IMR-90 (cell line): ENCODE measurements around the gene PEX6. TPM values are rescaled to one million over a fixed set of nuclear protein-coding genes. Genes with fewer than 3 reads are reported as not detected.

Experiments used
- ATAC-seq: fragments of 200-7000 bp; cut with Tn5 transposase; 2 replicates; pipeline ENCODE4 v1.9.1; 2020; ENCODE audit warnings: low read depth, mild to moderate bottlenecking, moderate library complexity
- BruUV-seq: library from RNA; stranded (reverse); fragments of 400-500 nt; replicated peaks from 2 replicates; lab custom pipeline; 2021; lab: Mats Ljungman, UMichigan
- CTCF ChIA-PET: fragments of 300-600 bp; formaldehyde crosslinking; extraction: SDS; loops from one replicate; lab custom pipeline; 2021; ENCODE audit warnings: antibody characterized with exemption; lab: Yijun Ruan, JAX
- POLR2A ChIA-PET: fragments of 300-600 bp; sonication (Branson Sonifier 250); formaldehyde crosslinking; loops from one replicate; lab custom pipeline; 2022; ENCODE audit warnings: antibody characterized with exemption; ENCODE audit not compliant: unreplicated experiment; lab: Charles Lee
- DNase-seq: peaks from one replicate; pipeline ENCODE4 v3.0.0; 2013
- H2AFZ ChIP-seq: replicated peaks from 2 replicates; pipeline ENCODE3; 2013; ENCODE audit warnings: low read length, mild to moderate bottlenecking; ENCODE audit not compliant: poor library complexity
- H2AK5ac ChIP-seq: 2 replicates; pipeline ENCODE4 v1.6.1; 2013; ENCODE audit warnings: low read depth, low read length, inconsistent platforms
- H2AK9ac ChIP-seq: replicated peaks from 2 replicates; pipeline ENCODE3; 2013; ENCODE audit warnings: mild to moderate bottlenecking, low read depth, low read length, moderate library complexity; ENCODE audit not compliant: poor library complexity
- H2BK120ac ChIP-seq: 2 replicates; pipeline ENCODE4 v1.6.1; 2013; ENCODE audit warnings: low read depth, low read length, inconsistent platforms
- H2BK15ac ChIP-seq: 3 replicates; pipeline ENCODE4 v1.6.1; 2013; ENCODE audit warnings: low read depth, low read length, inconsistent platforms
- H2BK20ac ChIP-seq: 2 replicates; pipeline ENCODE4 v1.6.1; 2013; ENCODE audit warnings: low read depth, mild to moderate bottlenecking, inconsistent platforms, low read length, moderate library complexity
- H2BK5ac ChIP-seq: 2 replicates; pipeline ENCODE4 v1.6.1; 2013; ENCODE audit warnings: mild to moderate bottlenecking, low read depth, low read length, inconsistent platforms; ENCODE audit not compliant: poor library complexity, severe bottlenecking
- H3K14ac ChIP-seq: replicated peaks from 2 replicates; pipeline ENCODE4 v1.6.1; 2013; ENCODE audit warnings: low read depth, low read length, inconsistent platforms
- H3K18ac ChIP-seq: 2 replicates; pipeline ENCODE4 v1.6.1; 2013; ENCODE audit warnings: low read depth, low read length, control low read depth
- H3K23ac ChIP-seq: 2 replicates; pipeline ENCODE4 v1.6.1; 2013; ENCODE audit warnings: low read depth, low read length, inconsistent platforms
- H3K27ac ChIP-seq: 2 replicates; pipeline ENCODE4 v1.5.1; 2013; ENCODE audit warnings: mild to moderate bottlenecking, control low read depth, low read length; ENCODE audit not compliant: insufficient read depth
- H3K27me3 ChIP-seq: 2 replicates; pipeline ENCODE4 v1.6.1; 2013; ENCODE audit warnings: low read length; ENCODE audit not compliant: control insufficient read depth, insufficient read depth
- H3K36me3 ChIP-seq: 2 replicates; pipeline ENCODE4 v1.6.1; 2013; ENCODE audit warnings: low read length, mixed read lengths; ENCODE audit not compliant: control insufficient read depth, insufficient read depth
- H3K4ac ChIP-seq: 2 replicates; pipeline ENCODE4 v1.6.1; 2013; ENCODE audit warnings: low read depth, low read length, inconsistent platforms
- H3K4me1 ChIP-seq: 2 replicates; pipeline ENCODE4 v1.6.1; 2013; ENCODE audit warnings: low read length, mixed read lengths; ENCODE audit not compliant: control insufficient read depth, insufficient read depth
- H3K4me2 ChIP-seq: 2 replicates; pipeline ENCODE4 v1.6.1; 2013; ENCODE audit warnings: low read depth, mild to moderate bottlenecking, control low read depth, low read length, moderate library complexity
- H3K4me3 ChIP-seq: 2 replicates; pipeline ENCODE4 v1.5.1; 2013; ENCODE audit warnings: low read depth, mild to moderate bottlenecking, control low read depth, low read length, moderate library complexity; ENCODE audit not compliant: insufficient read depth
- H3K56ac ChIP-seq: 2 replicates; pipeline ENCODE4 v1.6.1; 2013; ENCODE audit warnings: low read length, inconsistent platforms; ENCODE audit not compliant: insufficient read depth; ENCODE audit errors: extremely low read depth
- H3K79me1 ChIP-seq, 2 experiments: 2 replicates each; pipeline ENCODE4 v1.6.1; 2013; ENCODE audit warnings: low read length in 2 of 2, inconsistent platforms in 1 of 2, low read depth in 1 of 2
- H3K9ac ChIP-seq: 2 replicates; pipeline ENCODE4 v1.6.1; 2013; ENCODE audit warnings: low read depth, low read length, control low read depth
- H3K9me1 ChIP-seq: 2 replicates; pipeline ENCODE4 v1.6.1; 2013; ENCODE audit warnings: low read length, inconsistent platforms; ENCODE audit not compliant: insufficient read depth
- H3K9me3 ChIP-seq: 2 replicates; pipeline ENCODE4 v1.6.1; 2013; ENCODE audit warnings: low read length; ENCODE audit not compliant: control insufficient read depth, insufficient read depth
- H4K20me1 ChIP-seq: 2 replicates; pipeline ENCODE4 v1.6.1; 2013; ENCODE audit warnings: low read length, inconsistent platforms; ENCODE audit not compliant: insufficient read depth
- H4K5ac ChIP-seq: 2 replicates; pipeline ENCODE4 v1.6.1; 2013; ENCODE audit warnings: mild to moderate bottlenecking, low read depth, low read length, control low read depth
- H4K8ac ChIP-seq, 2 experiments: 2 replicates each; pipeline ENCODE4 v1.6.1; 2013; ENCODE audit warnings: low read depth in 2 of 2, low read length in 2 of 2, control low read depth in 1 of 2, inconsistent platforms in 1 of 2
- H4K91ac ChIP-seq: 2 replicates; pipeline ENCODE4 v1.6.1; 2013; ENCODE audit warnings: low read depth, low read length, inconsistent platforms; ENCODE audit not compliant: insufficient read depth
- BHLHE40 ChIP-seq: fragments of 150-350 bp; IDR thresholded peaks from 2 replicates; pipeline ENCODE4 v1.6.1; 2016; ENCODE audit warnings: mild to moderate bottlenecking, low read depth, low read length
- NFE2L2 ChIP-seq: fragments of 150-350 bp; IDR thresholded peaks from 2 replicates; pipeline ENCODE4 v1.6.1; 2016; ENCODE audit warnings: low read depth, mild to moderate bottlenecking, low read length
- POLR2A ChIP-seq: IDR thresholded peaks from 2 replicates; pipeline ENCODE4 v1.6.1; 2012; ENCODE audit warnings: mild to moderate bottlenecking, low read depth, low read length
- RCOR1 ChIP-seq: IDR thresholded peaks from 2 replicates; pipeline ENCODE4 v1.6.1; 2012; ENCODE audit warnings: mild to moderate bottlenecking, low read length, improper control_type of control experiment; ENCODE audit not compliant: insufficient replicate concordance
- RFX5 ChIP-seq: IDR thresholded peaks from 2 replicates; pipeline ENCODE4 v1.8.0; 2012; ENCODE audit warnings: low read depth, mild to moderate bottlenecking, low read length, moderate library complexity
- WGBS, 2 experiments: methylation state at CpG; one replicate each; pipeline versions ENCODE4 v1.1.5 to v1.1.7; 2013; ENCODE audit warnings: missing lambda C conversion rate in 2 of 2; ENCODE audit not compliant: insufficient read length in 1 of 2; ENCODE audit errors: extremely low coverage in 2 of 2; 5-methylcytosine and 5-hydroxymethylcytosine counted together
- dilution Hi-C: fragments of 300-500 bp; cut with HindIII; formaldehyde crosslinking; loops from one replicate; pipeline ENCODE4 v1.14.3; 2018; ENCODE audit warnings: low sequenced_read_pairs; ENCODE audit not compliant: unreplicated experiment
- in situ Hi-C: fragments of 300-500 bp; cut with MboI; formaldehyde crosslinking; loops from 3 replicates; pipeline ENCODE4 v1.14.3; 2019; ENCODE audit warnings: low sequenced_read_pairs, inconsistent platforms, mixed read lengths
- intact Hi-C: fragments of 100-400 bp; cut with micrococcal nuclease; formaldehyde crosslinking; loops from 2 replicates; pipeline ENCODE4 v1.10.0; 2022
- polyA plus RNA-seq, 3 experiments: library from polyadenylated mRNA; depleted of rRNA; stranded (reverse); fragments of >200 nt; gene quantifications; 2 replicates each; pipeline ENCODE4 v1.2.3, GENCODE V29; 2012; ENCODE audit warnings: low replicate concordance in 1 of 3
- total RNA-seq: library from RNA; depleted of rRNA; stranded (reverse); fragments of >200 nt; gene quantifications from 2 replicates; pipeline ENCODE4 v1.2.3, GENCODE V29; 2012
- TF ChIP-seq, protein P1 (sequence below): fragments of 150-350 bp; IDR thresholded peaks from 2 replicates; pipeline ENCODE4 v1.6.1; 2017; ENCODE audit warnings: mild to moderate bottlenecking, antibody characterized with exemption, low read length, low read depth

PEX6 gene
- total and polyA plus RNA-seq, 2 of the 4 experiments (the other 2 are of a cell fraction): 10.4 to 10.6 TPM

DNA sequence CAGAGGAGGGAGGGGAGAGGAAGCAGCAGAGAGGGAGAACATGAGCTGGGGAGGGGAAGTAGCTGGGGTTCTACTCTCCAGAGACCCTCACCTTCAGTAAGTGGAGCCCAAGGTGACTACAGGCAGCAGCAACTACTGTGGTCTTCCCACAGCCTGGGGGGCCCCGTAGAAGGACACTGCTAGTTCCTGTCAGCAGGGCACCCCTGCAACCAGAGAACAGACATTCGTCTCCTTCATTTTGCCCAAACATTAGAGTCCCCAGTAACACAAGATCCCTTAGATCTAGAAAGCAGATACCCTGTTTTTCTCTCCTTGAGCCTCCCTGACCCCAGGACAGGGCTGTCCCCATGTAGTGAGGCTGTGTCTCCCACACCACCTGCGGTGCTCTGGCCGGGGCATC lies 10.2 kb downstream of the PEX6 start:
- no TSS peak for BruUV-seq
- POLR2A ChIA-PET: no interaction called here
- no peak for DNase-seq
- Histone ChIP-seq H3K14ac (no peak overlapping the region), H4K91ac (no peak overlapping the region), H3K4me1 (peaks cover 15% of the 10 kb centered on the region), H4K8ac (no peak overlapping the region), H3K9me3 (no peaks in the 10 kb centered on the region), H3K9ac (no peak overlapping the region), H3K79me1 (peaks cover 4 to 27% of the 10 kb centered on the region in 2 experiments; a peak in 3 of 4 replicates), H4K20me1 (peaks cover 9% of the 10 kb centered on the region; the same call in 1 of the 2 replicates), H3K27me3 (no peaks in the 10 kb centered on the region), H3K9me1 (peaks cover 26% of the 10 kb centered on the region), H4K5ac (no peak overlapping the region), H3K27ac (no peak overlapping the region), H3K4me2 (no peak overlapping the region), H2BK15ac (no peak overlapping the region), H3K56ac (no peak overlapping the region), H3K18ac (no peak overlapping the region), H3K23ac (no peak overlapping the region), H2AK9ac (no peak overlapping the region), H3K36me3 (peaks cover 43% of the 10 kb centered on the region), H3K4me3 (no peak overlapping the region), H2BK20ac (no peak overlapping the region), H2AFZ (no peak overlapping the region), H2BK120ac (no peak overlapping the region), H2AK5ac (no peak overlapping the region), H2BK5ac (no peak overlapping the region), H3K4ac (no peak overlapping the region)
- in situ Hi-C loops (no loop called here), dilution Hi-C loops (no loop called here), intact Hi-C loops (no loop called here)
- CTCF ChIA-PET: no interaction called here
- ATAC-seq: no peak
- 94% methylated on average over 2 of the region's 4 CpGs; no CpG with 5 or more reads in 1 of the 2 experiments for WGBS, 2 experiments
- TF ChIP-seq RCOR1: no peak
- TF ChIP-seq NFE2L2: no peak
- TF ChIP-seq, protein P1, sequence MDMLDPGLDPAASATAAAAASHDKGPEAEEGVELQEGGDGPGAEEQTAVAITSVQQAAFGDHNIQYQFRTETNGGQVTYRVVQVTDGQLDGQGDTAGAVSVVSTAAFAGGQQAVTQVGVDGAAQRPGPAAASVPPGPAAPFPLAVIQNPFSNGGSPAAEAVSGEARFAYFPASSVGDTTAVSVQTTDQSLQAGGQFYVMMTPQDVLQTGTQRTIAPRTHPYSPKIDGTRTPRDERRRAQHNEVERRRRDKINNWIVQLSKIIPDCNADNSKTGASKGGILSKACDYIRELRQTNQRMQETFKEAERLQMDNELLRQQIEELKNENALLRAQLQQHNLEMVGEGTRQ: no peak
- no peak for TF ChIP-seq POLR2A
- TF ChIP-seq RFX5: no peak
- TF ChIP-seq BHLHE40: no peak
